SK-N-MC (cell line): ENCODE results near the gene LONP1.

Experiments
- EZH2 ChIP-seq: fragments of 200-600 bp; sonication (generic); IDR thresholded peaks from one replicate; pipeline ENCODE4 v1.6.1; 2017; ENCODE audit warnings: antibody characterized with exemption
- FOXP2 ChIP-seq: optimal IDR thresholded peaks from 2 replicates; pipeline ENCODE3; 2011; ENCODE audit warnings: mild to moderate bottlenecking, moderate library complexity; ENCODE audit not compliant: insufficient read depth; ENCODE audit errors: extremely low read length, control extremely low read depth
- POLR2AphosphoS5 ChIP-seq: IDR thresholded peaks from 2 replicates; pipeline ENCODE4 v1.6.1; 2012; ENCODE audit warnings: mild to moderate bottlenecking, low read depth, low read length, borderline replicate concordance

- TF ChIP-seq POLR2AphosphoS5 (no peak), EZH2 (no peak), FOXP2 (no peak)
Observed at GRCh38 chr19:5711713-5712161, 8.2 kb downstream of the LONP1 start.
